ENCODE results near the gene SMAP1.

Gene SMAP1

DNA sequence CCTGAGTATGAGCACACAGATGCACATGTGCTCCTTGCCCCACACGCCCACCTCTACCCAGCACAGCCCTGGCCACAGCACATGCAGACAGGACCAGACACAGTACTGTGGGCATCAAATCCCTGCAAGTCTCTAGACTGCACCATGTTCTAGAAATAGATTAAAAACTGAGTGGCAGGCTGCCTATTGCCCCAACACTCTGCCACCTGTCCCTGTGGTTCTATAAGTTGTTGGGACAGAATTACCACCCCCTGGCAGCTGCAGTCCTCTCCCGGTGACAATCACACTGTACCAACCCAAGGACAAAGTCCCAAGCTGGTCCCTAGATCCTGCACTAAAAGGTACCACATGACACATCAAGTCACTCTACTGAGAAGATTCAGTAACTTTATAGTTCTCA lies 219.0 kb downstream of the SMAP1 start:
- no peak for DNase-seq (ENCODE audit: low read depth)
- in situ Hi-C loops (cut with HindIII; ENCODE audit: low sequenced_read_pairs), result no loop called here
- no peak overlapping the region for H3K4me3 ChIP-seq (ENCODE audit: low read depth, low read length)
- TF ChIP-seq, protein P1, sequence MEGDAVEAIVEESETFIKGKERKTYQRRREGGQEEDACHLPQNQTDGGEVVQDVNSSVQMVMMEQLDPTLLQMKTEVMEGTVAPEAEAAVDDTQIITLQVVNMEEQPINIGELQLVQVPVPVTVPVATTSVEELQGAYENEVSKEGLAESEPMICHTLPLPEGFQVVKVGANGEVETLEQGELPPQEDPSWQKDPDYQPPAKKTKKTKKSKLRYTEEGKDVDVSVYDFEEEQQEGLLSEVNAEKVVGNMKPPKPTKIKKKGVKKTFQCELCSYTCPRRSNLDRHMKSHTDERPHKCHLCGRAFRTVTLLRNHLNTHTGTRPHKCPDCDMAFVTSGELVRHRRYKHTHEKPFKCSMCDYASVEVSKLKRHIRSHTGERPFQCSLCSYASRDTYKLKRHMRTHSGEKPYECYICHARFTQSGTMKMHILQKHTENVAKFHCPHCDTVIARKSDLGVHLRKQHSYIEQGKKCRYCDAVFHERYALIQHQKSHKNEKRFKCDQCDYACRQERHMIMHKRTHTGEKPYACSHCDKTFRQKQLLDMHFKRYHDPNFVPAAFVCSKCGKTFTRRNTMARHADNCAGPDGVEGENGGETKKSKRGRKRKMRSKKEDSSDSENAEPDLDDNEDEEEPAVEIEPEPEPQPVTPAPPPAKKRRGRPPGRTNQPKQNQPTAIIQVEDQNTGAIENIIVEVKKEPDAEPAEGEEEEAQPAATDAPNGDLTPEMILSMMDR (IDR thresholded peaks at IDR 0.05; ENCODE audit: low read depth, low read length, missing control alignments), result no peak

DNA sequence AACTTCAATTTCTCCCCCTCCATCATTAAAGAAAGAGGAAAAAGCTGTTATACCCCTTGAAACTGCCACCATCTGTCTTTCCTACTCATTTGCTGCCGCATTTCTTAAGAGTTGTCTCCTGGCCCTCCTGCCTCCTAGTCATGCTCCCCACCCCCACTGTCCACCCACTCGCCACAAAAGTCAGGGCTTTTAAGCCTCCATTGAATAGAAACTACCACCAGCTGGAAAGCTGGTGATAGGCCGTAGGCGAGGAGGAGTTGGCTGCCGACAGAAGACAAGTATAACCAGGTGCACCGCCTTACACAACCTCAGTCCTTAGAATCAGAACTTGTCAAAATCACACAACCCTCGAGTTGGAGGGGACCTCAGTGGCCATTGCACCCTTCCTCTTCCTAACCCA lies 221.6 kb downstream of the SMAP1 start:
- in situ Hi-C loops (cut with HindIII; ENCODE audit: low sequenced_read_pairs), result no loop called here

DNA sequence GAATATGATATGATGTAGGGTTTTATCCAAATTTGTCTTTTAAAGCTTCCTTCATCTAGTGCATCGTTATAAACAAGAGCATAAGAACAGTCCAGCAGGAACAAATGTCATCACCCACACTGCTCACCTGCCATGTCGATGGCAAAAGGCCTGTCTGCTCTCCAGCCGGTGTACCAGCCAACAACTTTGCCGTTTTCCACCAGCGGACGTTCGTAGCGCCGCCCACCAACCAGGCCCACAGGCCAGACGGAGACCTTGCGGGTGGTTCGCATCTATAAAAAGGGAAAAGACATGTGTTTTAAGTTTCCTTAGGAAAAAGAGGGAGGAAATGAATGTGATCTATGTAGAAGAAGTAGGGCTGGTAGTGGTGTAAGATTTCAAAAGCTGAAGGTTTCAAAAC lies 226.3 kb downstream of the SMAP1 start:
- no peak for DNase-seq (ENCODE audit: low read depth)
- no peak overlapping the region for H3K4me3 ChIP-seq (ENCODE audit: low read depth, low read length)
- TF ChIP-seq, protein P1 (IDR thresholded peaks at IDR 0.05; ENCODE audit: low read depth, low read length, missing control alignments), result no peak
- in situ Hi-C loops (cut with HindIII; ENCODE audit: low sequenced_read_pairs), result no loop called here

More for the DNA sequence above, 221.6 kb downstream of the SMAP1 start:
- no peak overlapping the region for H3K4me3 ChIP-seq (ENCODE audit: low read depth, low read length)
- no peak for DNase-seq (ENCODE audit: low read depth)
- TF ChIP-seq, protein P1 (IDR thresholded peaks at IDR 0.05; ENCODE audit: low read depth, low read length, missing control alignments), result no peak

DNA sequence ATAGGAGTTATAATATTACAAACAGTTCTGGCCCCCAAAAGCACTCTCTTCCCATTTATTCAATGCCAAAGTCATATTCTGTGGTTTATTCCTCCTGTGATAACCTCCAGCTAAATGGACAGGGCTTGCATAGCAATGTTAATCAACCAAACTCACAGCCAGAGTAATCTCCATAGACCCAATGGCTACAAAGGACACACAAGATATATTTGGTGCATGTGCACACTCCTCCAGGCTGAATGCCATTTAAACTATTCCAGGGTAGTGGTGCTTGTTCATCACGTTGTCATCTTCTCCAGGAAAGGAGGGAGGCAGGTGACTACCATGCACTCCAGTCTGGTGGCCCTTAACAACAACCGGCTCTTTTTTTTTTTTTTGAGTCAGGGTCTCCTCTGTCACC lies 232.4 kb downstream of the SMAP1 start:
- H3K4me3 ChIP-seq (ENCODE audit: low read depth, low read length), result no peak overlapping the region
- DNase-seq (ENCODE audit: low read depth), result no peak
- in situ Hi-C loops (cut with HindIII; ENCODE audit: low sequenced_read_pairs), result no loop called here
- TF ChIP-seq, protein P1 (IDR thresholded peaks at IDR 0.05; ENCODE audit: low read depth, low read length, missing control alignments), result no peak

DNA sequence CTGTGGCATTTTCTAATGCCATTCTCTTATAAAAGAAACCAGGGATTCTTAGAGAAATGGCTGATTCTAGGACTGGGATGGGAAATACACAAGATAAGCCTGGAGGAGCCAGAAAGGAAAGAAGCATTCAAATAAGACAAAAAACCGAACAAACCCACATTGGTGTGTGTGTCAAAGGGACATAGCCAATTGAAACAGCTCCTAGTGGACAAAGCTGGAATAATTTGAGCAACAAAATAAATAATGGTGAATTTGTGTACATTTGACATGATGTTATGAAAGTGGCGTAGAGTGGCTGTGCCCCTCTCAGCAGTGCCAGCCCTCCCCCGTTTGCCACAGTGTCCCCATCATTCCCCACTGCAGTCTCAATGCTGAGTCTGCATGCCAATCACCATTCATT lies 233.6 kb downstream of the SMAP1 start:
- TF ChIP-seq, protein P1 (IDR thresholded peaks at IDR 0.05; ENCODE audit: low read depth, low read length, missing control alignments), result peak; percentile 24
- DNase-seq (ENCODE audit: low read depth), result no peak
- in situ Hi-C loops (cut with HindIII; ENCODE audit: low sequenced_read_pairs), result no loop called here
- H3K4me3 ChIP-seq (ENCODE audit: low read depth, low read length), result no peak overlapping the region

DNA sequence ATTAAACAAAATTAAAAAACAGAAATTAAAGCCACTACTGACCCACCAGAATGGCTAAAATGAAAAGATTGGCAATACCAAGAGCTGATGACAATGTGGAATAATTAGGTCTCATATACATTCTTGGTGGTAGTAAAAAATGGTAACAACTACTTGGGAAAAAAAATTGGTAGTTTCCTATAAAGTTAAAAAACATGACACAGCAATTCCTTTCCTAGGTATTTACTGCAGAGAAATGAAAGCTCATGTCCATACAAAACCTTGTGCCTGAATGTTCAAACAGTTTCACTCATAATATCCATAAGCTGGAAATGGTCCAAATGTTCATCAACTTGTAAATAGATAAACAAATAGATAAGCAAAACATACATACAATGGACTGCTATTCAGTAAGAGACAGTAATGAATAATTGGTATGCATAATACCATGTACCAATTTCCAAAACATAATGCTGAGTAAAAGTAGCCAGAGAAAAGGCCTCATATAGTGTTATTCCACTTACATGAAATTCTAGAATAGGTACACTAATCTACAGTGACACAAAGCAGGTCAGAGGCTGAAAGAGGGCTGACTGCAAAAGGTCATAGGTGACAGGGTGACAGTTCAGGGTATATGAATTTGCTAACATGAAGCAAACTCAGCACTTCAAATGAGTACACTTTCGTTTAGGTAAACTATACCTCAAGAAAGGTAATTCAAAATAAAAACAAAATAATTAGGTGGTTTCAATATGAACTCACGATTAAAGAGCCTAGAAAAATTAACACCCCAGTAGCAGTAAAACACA lies 236.2 kb downstream of the SMAP1 start:
- DNase-seq (ENCODE audit: low read depth), result no peak
- no peak overlapping the region for H3K4me3 ChIP-seq (ENCODE audit: low read depth, low read length)
- in situ Hi-C loops (cut with HindIII; ENCODE audit: low sequenced_read_pairs), result no loop called here
- TF ChIP-seq, protein P1 (IDR thresholded peaks at IDR 0.05; ENCODE audit: low read depth, low read length, missing control alignments), result no peak
